ENCODE results near the gene SPTLC3.

Gene SPTLC3

DNA sequence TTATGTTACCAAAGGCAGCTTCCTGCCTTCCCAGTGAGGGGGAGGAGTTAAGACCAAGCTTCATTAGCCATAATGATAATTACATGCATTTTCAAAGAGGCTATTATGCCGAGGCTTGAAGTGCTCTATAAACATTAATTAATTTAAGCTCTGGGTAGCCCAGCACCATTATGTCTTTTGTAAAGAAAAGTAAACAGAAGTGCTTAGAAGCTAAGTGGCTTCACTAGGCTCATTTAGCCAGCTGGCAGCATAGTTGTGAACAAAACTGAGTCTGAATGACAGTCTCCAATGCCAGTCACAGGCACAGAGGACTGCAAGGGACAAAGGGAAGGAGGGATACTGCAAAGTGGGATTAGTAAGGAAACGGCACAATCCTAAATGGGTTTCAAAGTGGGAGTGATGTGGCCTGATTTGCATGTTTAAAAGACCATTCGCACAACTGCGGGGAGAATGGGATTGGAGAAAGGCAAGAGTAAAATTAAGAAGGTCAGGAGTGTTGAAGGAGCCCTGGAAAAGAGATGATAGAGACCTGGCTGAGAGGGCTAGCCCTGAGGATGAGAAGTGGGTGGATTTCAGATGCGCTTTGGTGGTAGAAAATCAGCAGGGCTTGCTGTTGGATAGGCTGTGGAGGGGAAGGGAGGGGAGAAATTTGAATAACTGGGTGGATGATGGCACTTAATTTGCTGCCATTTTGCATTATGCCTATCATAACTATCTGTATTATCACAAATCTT, 192.2 kb downstream of the SPTLC3 start:
- no peak for DNase-seq (ENCODE audit: low spot score)

DNA sequence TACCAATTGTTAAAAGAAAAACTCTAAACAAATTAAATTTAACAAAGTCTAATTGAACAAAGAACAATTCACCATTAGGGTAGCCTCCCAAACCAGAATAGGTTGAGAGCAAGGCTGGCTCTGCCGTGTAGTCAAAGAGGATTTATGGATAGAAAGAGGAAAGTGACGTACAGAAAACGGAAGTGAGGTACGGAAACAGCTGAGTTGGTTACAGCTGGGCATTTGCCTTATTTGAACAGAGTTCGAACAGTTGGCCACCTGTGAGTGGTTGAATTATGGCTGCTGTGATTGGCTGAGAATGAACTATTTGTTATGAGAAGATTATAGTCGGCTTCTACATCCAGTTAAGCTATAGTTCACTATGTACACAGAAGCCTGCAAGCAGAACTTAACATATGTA, 193.8 kb downstream of the SPTLC3 start:
- no peak for DNase-seq (ENCODE audit: low spot score)

DNA sequence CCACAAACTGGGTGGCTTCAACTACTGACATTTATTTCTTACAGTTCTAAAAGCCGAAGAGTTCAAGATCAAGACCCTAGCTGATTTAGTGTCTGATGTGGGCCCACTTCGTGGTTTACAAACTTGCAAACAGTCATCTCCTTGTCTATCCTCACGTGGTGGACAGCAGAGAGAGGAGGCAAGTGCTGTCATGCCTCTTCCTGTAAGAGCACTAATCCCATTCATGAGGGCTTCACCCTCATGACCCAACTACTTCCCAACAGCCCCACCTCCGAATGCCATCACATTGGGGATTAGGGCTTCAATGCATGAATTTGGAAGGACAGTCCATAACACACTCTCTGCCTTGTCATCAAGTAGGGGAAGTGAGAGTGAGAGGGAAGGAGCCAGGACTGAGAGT, 196.7 kb downstream of the SPTLC3 start:
- no peak for DNase-seq (ENCODE audit: low spot score)

DNA sequence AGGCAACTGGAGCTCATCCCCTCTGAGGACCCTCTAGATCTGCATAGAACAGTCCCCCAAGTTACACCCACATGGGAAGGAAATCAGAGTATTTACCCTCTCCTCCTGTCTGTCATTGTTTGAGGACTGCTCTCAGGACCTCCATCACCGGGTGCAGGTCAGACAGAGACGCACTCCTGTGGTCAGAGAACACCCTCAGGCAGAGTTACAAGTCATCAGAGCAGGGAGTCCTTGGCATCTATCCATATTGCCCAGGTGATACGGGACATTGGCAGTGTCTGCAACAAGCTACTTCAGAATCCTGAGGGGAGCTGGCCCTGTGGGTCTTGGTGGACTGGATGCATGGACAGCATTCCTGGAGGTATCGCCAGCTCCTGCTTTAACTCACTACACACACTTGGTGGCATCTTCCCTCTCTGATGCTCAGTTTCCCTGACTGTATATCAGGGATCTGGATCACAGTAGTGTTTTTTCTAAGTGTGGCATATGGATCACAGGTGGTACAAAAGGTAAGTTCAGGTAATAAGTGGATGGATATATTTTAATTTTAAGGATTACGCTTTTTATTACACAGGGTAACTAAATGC, 197.2 kb downstream of the SPTLC3 start:
- no peak for DNase-seq (ENCODE audit: low spot score)

DNA sequence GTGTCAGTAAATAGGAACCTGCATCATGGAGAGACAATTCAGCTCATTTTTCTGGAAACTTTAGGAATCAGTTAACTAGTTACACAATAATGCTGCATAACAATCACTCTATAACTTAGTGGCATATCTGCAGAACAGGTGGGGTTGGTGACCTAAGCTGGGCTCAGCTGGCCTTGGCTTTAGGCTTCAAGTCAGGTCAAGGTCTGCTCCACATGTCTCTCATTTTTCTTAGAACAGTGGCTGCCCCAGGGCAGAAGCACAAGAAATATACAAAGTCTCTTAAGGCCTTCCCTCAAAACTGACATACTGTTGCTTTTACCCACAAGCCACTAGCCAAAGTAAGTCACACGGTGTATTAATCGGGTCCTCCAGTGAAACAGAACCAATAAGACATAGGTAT, 198.2 kb downstream of the SPTLC3 start:
- no peak for DNase-seq (ENCODE audit: low spot score)

DNA sequence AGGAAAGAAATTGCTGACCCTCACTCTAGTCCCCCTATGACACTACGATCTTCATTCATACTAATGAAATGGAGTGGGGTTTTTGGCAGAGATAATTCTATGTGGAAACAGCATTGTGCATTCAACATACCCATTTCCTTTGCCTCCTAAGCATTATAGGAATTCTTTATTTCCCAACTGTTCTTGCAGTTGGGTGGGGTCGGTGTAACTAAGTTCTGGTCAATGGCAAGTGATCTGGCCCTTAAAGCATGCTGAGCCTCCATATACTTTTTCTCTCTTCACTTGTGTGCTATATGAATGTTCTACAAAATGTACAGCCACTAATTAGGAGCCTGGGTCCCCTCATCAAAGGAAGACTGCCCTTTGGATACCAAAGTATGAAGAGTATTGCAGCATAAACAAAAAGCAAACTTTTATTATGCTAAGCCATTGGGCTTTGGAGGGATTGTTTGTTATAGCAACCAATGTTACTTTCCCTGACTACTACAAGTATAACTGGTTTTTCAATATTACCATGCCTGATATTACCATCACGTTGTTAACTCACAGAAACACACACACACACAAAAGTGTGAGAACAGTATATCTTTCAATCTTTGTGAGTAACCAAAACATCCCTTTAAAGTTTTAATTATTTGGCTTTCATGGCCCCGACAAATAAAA, 203.3 kb downstream of the SPTLC3 start:
- DNase-seq (ENCODE audit: low spot score) = no peak

DNA sequence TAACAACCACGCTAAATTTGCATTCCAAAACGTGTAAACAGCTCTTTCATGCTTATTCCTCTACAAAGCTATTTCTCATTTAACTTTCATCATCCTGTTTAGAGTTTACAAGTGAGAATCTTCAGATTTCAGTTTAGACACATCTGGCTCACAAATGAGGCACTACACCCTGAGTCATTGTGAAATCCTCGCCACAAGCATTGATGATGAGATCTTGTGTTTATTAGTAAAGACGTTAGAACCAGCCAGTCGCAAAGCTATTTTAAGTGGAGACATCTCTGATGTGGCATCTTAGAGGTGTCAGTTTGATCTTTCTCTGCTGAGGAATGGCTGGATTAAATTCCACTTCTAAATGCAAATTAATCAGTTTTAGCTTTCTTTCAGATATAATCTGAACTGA, 204.0 kb downstream of the SPTLC3 start:
- DNase-seq (ENCODE audit: low spot score) = peak; percentile 50

DNA sequence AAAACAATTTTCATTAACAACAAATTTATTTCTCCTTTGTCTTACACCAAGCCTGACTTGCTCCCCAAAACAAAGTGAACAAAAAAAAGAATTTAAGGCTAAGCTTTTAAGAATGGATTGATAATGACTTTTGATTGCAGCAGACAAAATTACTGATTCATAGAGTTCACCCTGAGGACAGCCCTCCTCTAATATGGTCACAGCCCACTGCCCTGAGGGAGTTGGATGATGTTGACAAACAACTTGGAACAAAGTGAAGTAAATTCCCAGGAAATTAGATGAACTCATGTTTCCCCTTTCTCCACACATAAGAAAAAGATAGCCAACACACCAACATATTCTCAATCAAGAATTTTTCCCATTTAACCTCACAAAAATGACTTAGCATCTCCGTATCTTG, 204.6 kb downstream of the SPTLC3 start:
- DNase-seq (ENCODE audit: low spot score) = no peak

DNA sequence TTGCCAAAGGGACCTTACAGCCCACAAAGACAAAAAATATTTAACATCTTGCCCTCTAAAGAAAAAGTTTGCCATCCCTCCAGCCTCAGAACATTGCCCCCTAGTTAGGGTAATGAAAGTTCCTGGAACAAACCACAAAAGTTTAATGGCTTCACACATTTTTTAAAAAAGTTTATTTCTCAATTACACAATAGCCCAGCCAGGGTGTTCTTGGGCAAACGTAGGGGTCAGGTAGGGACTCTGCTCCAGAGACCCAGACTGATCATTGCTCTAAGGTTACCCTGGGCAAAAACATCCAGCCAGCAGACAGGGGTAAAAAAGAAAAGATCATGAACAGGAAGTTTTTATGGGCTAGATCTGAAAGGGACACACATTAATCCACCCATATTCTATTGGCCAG, 207.8 kb downstream of the SPTLC3 start:
- no peak for DNase-seq (ENCODE audit: low spot score)
